Myocyte (in vitro differentiated cells): ENCODE measurements around the gene KDM5A. TPM values are rescaled to one million over a fixed set of nuclear protein-coding genes. Genes with fewer than 3 reads are reported as not detected.
"Not testable (repeated sequence)": the region's sequence is repeated elsewhere in the genome, so short reads cannot be mapped to it uniquely, and the experiment has no call there.

Experiments used
- DNase-seq: peaks from one replicate; pipeline ENCODE4 v3.0.0-alpha.2; 2012; ENCODE audit warnings: low read depth
- total RNA-seq: library from RNA; depleted of rRNA; stranded (reverse); fragments of >200 nt; gene quantifications from 2 replicates; pipeline ENCODE4 v1.2.3, GENCODE V29; 2014

Gene KDM5A
- total RNA-seq, 1 donor from 2014 or later = 35.1 TPM

DNA sequence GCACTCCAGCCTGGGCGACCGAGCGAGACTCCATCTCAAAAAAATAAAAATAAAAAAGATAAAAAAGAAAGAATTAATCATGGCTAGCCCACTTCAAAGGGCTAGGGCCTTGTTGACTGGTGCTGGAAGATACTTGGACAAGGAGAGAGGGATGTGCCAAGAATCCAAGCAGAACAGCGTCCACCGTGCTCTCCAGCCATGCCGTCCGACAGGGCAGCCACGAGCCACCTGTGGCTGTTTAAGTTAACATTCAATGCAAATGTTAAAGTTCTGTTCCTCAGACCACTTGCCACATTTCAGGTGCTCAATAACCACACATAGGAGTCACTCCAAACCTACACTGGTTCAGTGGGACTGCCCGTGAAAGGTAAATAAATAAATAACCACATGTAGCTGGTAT is 147.9 kb downstream of the KDM5A start:
- no peak for DNase-seq

DNA sequence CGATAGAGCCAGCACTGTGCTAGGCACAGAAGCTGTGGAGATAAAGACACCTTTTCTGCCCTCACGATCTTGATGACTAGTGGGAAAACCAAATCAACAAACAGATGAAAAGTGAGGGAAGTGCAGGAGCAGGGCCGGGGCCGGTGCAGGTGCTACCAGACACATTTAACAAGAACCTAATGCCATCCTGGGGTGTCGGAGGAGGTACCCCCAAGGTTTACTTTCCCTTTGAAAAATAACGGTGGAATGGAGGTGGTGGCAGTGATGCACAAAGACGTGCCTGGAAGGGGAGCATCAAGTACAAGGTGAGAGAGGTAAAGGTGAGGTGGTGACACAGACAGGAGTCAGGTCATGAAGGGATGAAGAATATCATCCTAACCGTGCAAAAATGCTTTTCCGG is 148.6 kb downstream of the KDM5A start:
- DNase-seq = no peak

- DNase-seq = no peak
These were observed 150.3 kb downstream of the KDM5A start for GRCh38 chr12:238736-239398.

GRCh38 chr12:238116-238515 is 151.0 kb downstream of the KDM5A start:
- no peak for DNase-seq

DNA sequence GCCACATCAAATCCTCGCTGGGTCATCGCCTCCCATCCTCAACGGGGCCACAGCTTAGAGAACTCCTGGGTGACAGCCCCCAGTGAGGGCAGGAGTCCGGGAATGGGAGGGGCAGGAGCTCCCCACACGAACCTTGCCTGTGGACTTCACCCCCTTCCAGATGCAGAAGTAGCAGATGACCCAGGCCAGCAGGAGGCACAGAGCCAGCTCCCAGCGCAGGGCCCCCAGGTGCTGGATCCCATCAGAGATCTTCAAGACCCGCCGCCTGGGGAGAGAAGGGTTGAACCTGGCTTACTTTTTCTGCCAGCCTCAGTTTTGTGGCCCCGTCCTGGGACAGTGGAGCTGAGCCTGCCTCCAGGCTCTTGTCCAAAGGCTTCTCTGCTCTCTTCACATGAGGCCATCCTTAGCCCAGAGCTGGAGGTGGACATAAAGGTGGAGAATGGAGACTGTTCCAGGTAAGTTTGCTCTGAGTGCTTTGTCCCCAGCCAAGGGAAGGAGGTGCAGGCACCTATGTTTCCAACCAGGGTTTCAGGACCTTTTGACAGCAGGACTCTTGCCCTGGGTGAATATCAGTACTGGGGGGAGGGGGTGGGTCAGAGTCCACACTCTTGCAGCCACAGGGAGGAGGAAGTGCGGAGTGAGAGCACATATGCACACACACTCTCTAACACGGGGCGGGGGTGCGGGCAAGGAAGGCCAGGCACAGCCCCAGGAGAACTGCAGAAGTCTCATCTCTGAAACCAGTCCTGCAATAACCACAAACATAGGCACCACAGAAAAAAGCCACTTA is 151.9 kb downstream of the KDM5A start:
- DNase-seq = no peak

DNA sequence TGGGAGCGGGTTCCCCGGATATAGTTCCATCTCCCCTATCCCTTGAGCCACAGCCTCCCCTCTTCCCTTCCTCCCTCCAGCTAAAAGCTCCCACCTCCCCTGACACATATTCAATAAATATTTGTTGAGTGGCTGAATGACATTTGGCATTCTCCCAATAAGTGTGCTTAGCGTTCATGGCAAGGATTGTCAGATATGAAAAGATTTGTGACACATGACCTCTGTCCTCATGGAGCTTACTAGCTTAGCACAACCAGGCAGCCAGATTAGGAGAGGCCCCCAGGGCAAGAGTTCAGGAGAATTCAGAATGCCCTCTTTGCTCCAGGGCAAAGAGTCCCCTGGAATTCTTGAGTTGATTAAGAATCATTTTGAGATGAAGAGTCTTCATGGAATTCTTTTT is 152.7 kb downstream of the KDM5A start:
- no peak for DNase-seq

- not testable (repeated sequence) for DNase-seq
These were observed 153.2 kb downstream of the KDM5A start for GRCh38 chr12:235967-236366.

DNA sequence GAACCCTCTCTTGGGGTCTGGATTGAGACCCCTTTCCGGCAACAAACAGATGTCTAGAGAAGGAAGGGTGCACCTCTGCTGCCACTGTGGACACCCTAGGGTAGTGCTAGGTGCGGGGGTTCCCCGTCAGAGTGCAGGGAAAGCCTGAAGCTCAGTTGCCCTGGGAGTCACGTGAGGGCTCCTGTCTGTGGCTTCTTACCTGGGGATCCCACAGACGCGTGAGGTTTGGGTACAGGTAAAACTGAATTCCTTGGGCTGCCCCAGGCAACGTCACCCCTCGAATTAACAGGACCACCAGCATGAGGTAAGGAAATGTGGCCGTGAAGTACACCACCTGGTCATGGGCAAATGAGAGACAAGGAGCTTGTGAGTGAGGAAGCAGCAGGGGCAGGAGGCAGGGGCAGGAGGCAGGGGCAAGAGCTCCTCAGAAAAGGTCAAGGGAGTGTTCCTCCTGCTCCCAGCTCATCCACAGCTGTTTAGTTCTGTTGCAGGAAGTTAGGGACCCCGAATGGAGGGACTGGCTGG is 154.2 kb downstream of the KDM5A start:
- no peak for DNase-seq

GRCh38 chr12:234019-234418 is 155.1 kb downstream of the KDM5A start:
- DNase-seq = no peak

- DNase-seq = peak; percentile 93
These were observed 155.5 kb downstream of the KDM5A start for GRCh38 chr12:233615-233968.

GRCh38 chr12:232731-233614 is 156.1 kb downstream of the KDM5A start:
- peak; percentile 95 for DNase-seq

DNA sequence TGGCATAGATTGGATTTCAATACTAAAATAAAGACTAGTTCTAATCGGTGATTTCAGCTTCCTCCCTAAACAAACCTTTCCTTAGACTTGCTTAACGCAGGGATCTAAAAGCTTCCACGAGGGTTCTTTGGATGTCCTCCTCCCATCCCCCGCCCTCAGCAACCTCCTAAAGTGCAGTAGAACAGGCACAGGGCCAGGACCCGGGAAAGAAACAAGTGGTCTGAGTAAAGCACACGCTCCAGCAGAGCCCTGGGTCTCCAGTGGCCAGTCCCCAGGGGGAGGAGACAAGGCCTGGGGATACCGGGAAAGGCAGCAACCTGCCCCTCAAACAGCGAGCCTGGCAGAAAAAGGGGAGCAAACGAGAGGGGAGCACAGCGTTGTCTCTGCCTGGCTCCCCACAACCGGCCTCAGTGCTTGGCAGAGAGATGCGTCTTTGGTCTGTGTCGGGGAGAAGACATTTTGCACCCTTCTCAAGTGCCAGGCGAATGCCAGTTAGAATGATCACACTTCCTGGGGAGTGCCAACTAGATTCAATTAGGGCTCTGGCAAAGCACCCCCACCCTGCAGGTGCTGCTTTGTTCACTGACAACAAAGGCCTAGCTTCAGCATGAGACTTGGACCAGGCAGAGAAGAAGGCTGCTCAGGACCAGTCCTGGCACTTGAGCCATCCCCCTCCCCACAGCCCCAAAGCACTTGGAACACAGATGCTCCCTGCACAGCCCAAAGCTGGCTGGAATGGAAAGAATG is 158.0 kb downstream of the KDM5A start:
- peak; percentile 50 for DNase-seq

Other genes starting within 250 kb of the KDM5A start
- 0.05 TPM in 1 of 2 replicates, not detected in the other for gene SLC6A12, start 175.2 kb downstream of the KDM5A start, total RNA-seq
- 0.51 and 0.94 TPM in 2 replicates for gene SLC6A13, start 126.5 kb downstream of the KDM5A start, total RNA-seq
- gene CCDC77, start 12.3 kb upstream of the KDM5A start, total RNA-seq = 9.8 and 11.5 TPM in 2 replicates
- gene B4GALNT3, start 70.6 kb upstream of the KDM5A start, total RNA-seq = 0.86 and 2.3 TPM in 2 replicates